H1 (cell line): ENCODE results near the gene CRADD.

ENCODE experiments used
- CREB1 ChIP-seq: IDR thresholded peaks from 2 replicates; pipeline ENCODE4 v1.6.1; 2012; ENCODE audit warnings: inconsistent platforms
- EZH2 ChIP-seq: fragments of 200-600 bp; sonication (generic); IDR thresholded peaks from 2 replicates; pipeline ENCODE4 v1.7.1; 2012; ENCODE audit warnings: low read depth, mild to moderate bottlenecking, moderate library complexity, low read length, inconsistent platforms; ENCODE audit not compliant: severe bottlenecking
- POLR2AphosphoS5 ChIP-seq: IDR thresholded peaks from 2 replicates; pipeline ENCODE4 v1.6.1; 2011; ENCODE audit warnings: low read depth, low read length
- TF ChIP-seq, protein P1 (sequence below), 3 experiments: IDR thresholded peaks; 1 replicate in 2 of 3; 2 replicates in 1 of 3; pipeline versions ENCODE4 v1.5.1 to v1.6.1; 2011; ENCODE audit warnings: low read length in 3 of 3, mild to moderate bottlenecking in 3 of 3, inconsistent platforms in 2 of 3, low read depth in 1 of 3, moderate library complexity in 1 of 3; ENCODE audit not compliant: insufficient read depth in 1 of 3; ENCODE audit errors: control extremely low read depth in 1 of 3

DNA sequence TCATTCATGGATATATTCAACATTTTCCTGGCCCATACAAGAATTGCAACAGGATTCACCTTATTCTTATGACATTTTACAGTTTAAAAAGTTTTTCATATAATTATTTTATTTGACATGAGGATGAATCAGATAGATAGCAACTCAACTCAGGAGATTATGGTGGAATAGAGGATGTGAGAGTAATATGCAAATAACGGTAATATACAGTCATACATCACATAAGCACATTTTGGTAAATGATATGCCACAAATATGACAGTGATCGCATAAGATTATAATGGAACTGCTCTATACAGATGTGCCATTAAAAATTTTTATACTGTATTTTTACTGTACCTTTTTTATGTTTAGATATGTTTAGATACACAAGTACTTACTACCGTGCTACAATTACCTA is 24.1 kb upstream of the CRADD start:
- TF ChIP-seq POLR2AphosphoS5, result no peak
- TF ChIP-seq, protein P1, sequence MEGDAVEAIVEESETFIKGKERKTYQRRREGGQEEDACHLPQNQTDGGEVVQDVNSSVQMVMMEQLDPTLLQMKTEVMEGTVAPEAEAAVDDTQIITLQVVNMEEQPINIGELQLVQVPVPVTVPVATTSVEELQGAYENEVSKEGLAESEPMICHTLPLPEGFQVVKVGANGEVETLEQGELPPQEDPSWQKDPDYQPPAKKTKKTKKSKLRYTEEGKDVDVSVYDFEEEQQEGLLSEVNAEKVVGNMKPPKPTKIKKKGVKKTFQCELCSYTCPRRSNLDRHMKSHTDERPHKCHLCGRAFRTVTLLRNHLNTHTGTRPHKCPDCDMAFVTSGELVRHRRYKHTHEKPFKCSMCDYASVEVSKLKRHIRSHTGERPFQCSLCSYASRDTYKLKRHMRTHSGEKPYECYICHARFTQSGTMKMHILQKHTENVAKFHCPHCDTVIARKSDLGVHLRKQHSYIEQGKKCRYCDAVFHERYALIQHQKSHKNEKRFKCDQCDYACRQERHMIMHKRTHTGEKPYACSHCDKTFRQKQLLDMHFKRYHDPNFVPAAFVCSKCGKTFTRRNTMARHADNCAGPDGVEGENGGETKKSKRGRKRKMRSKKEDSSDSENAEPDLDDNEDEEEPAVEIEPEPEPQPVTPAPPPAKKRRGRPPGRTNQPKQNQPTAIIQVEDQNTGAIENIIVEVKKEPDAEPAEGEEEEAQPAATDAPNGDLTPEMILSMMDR (IDR thresholded peaks at IDR 0.05; ENCODE audit: control extremely low read depth in 1 of 3, insufficient read depth in 1 of 3, low read depth in 1 of 3, low read length in 3 of 3), result no peak
- no peak for TF ChIP-seq EZH2
- TF ChIP-seq CREB1, result no peak
